IPS-NIHi11 (cell line): ENCODE results near the gene SPTSSB.
A peak's percentile ranks its signal among the peaks of the same experiment; 100 is the strongest.

Experiments used
- DNase-seq: peaks from one replicate; pipeline ENCODE4 v3.0.0; 2012; ENCODE audit warnings: mixed read lengths, low spot score

Gene SPTSSB, protein sequence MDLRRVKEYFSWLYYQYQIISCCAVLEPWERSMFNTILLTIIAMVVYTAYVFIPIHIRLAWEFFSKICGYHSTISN

GRCh38 chr3:161371441-161372320 lies at the start of gene SPTSSB:
Gene SPTSSB (minus strand): TSS chr3:161371517. CDS start chr3:161346323, 25,194 bp downstream.
- DNase-seq, result peak; percentile 77

GRCh38 chr3:161420746-161421145 lies 49.4 kb upstream of the SPTSSB start:
- DNase-seq, result peak; percentile 49

DNA sequence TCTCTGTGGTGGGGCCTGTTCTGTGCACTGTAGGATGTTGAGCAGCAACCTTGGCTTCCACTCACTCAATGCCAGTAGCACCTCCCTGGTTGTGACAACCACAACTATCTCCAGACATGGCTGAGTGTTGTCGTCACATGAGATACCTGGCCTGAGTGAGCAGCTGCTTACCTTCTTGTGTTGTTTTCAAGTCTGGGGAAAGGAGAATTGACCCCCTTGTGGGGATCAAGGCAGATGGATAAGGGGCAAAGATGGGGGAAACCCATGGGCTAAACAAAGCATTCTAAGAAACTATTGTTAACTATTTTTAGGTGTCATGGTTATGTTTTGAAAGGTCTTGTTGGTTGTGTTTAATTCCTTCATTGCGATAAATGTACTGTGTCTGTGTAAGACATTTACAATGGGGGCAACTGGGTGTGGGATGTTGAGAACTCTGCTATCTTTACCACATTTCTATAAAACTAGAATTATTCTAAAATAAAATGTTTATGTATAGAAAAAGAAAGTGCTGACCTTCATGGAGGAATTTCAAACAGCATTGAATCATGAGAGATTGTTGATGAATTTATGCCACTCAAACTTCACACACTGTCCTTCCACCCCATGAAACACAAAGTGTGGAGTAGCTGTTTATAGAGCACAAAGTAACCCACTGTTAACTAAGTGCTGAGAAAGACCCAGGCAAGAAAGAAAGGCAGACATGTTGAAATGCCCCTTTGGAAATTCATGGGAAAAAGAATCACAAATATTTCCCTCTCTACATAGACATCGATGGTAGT lies 48.4 kb upstream of the SPTSSB start:
- no peak for DNase-seq

DNA sequence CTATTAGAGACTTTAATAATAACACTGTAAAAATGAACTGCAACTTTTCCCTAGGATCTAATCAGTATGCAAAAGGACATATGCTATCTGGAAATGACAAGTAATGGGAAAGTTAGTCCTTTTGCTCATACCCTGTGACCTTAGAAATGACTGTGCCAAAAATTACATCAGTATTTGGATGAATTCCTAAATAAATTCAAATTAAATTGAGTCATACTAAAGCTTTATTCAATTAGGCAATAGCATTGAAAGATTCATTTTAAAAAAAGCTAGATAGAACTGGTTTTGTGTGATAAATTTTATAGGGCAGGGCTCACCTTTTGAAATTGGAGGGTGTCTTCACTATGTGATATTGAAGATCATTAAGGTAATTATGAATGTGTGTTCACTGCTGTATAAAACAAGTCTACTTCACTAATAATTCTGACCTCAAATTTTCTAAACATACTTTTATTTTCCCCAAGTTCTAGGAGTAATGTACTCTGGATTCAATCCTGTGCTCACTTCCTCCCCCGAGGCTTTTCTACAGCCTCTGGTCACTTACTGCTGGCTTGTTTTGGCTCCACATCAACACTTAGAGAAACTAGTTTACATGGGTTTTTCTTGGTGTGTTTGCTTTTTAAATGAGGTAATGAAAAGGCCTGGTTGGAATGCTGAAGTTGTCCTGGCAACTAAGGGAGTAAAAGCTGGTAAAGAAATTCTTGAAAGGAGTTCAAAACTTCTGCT lies 44.4 kb upstream of the SPTSSB start:
- no peak for DNase-seq

DNA sequence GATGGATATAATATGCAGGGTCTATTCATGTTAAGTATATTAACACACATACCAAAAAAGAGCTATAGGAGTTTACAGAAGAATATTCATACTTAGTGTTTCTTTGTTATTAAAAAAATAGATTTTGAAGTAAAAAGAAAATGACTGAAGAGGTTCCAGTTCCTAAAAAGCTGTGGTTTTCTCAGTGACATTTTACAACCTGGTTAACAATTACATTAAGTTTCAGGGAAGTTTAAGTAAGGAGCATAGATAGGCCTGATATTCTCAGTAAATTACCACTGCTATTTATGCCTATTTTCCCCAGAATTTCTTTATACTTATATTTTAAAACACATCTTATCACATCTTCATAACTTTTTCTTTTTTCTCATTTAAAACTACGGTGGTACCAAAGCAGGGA lies 43.6 kb upstream of the SPTSSB start:
- DNase-seq, result no peak

GRCh38 chr3:161413855-161414210 lies 42.5 kb upstream of the SPTSSB start:
- DNase-seq, result no peak

DNA sequence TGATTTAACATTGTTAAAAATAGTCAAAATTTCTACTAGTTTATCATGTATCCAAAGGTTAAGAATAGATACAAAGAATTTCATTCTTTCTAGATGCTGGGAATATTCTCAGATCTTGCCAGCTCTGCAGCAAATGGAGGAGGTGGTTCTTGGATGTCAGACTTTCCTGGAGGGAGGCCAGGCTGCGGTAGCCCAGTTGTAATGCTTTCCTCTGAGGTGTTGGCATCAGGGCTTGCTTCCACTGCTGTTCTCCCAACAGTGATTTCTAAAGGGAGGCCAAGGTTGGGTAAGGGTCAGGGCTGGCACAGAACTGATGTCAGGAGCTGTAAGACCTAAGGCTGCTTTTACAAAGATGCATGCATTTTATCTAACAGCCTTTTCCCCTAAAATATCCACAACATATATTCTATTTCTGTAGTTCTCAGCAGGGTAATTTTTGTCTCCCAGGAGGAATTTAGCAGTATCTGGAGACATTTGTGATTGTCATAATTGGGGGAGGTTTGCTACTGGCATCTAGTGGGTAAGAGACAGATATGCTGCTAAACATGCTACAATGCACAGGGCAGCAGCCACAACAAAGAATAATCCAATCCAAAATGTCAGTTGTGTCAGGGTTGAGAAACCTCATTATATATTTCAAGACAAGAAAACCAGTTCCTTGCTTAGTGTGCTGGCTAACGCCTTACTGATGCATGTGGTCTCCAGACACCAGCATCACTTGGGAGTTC lies 42.0 kb upstream of the SPTSSB start:
- DNase-seq, result no peak

DNA sequence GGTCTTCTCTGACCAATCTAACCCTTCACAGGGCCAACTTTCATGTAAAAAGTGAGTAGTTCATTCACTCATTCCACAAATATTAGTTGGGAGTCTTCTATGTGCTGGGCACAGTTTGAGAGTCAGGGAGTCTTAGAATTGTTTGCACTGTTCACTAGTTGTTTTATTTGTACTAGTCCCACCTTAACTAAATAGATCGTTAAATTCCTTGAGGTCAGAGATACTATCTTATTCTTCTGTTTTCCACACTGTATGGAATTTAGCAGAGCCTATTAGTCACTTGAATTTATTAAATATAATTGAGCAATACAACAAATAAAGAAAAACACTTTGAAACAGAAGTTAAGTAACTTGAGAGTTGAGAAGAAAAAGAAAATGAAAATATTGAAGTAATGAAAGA lies 40.8 kb upstream of the SPTSSB start:
- no peak for DNase-seq

- DNase-seq, result no peak
These were observed 38.5 kb upstream of the SPTSSB start for GRCh38 chr3:161409858-161410257.

GRCh38 chr3:161409069-161409468 lies 37.8 kb upstream of the SPTSSB start:
- peak; percentile 38 for DNase-seq

DNA sequence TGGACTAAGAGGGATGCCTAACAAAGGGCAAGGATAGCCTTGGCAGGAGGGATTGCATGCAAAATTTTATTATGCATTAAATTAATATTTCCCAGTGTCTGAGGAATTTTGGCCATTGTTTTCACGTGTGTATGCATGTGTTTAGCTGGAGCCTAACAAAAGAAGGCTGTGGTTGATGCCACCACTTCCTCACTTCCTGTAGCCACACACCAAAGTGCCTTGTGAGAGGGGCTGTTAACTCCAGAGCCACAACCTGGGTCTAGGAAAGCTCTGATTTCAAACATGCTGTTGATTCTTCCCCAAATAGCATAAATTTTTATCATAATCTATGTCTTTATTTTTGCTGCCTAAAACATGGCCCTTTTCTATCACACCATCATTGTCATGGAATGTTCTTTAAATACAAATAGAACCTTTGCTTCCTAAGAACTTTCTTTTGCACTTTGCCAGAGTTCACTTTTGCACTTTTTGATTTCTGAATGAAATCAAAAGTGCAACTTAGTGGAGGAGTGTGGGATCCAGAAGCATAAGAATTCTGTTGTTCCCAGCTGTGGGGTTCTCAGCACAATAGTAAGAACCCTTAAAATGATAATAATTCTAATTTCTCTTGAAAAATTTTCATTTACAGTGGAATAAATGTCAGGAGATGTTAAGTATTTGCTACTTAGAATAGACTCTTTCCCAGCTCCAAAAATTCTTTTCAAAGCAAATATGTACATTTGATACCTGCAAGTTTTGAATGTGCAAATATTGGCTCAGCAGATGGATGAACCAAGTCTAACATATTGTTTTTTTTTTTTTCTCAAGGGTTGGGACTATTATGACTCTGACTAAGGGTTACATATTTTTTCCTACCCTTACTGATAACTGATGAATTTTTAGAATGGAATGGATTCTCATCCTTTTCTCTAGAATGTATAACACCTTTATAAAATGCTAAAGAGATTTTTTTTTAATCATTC lies 35.6 kb upstream of the SPTSSB start:
- no peak for DNase-seq

- DNase-seq, result no peak
These were observed 34.5 kb upstream of the SPTSSB start for GRCh38 chr3:161405836-161406235.

DNA sequence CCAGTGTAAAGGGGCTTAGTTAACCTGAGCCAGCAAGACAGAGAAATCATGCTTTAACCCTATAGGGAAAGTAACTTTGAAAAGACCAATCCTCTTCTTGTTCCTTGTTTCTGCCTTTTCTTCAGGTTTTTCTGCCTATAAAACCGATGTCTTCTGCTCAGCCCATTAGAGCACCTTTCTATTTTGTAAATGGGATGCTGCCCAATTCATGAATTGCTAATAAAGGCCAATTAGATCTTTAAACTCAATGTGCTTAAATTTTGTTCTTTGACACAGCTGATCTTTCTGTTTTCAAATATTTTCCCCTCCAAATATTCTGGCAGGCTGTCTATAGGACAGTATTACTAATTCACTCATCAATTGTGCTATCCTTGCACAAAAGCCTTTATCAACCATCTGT lies 33.8 kb upstream of the SPTSSB start:
- no peak for DNase-seq

GRCh38 chr3:161403251-161403650 lies 31.9 kb upstream of the SPTSSB start:
- DNase-seq, result no peak

DNA sequence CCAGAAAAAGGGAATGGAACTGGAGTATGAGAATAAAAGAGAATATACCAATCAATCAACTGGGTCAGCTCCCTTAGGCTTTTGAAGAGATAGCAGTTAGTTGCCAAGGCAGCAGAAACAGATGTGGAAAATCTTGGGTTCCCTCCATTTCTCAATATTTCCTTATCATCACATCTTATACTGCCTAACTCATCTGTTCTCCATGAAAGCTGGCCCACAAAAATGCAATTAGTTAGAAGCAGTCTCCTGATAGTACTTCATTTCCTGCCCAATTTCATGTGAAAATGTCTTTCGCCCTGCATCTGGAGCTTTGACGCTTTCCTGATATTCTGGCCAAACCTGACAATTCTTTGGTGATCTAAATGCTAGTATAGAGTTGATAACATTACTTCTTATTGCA lies 30.1 kb upstream of the SPTSSB start:
- DNase-seq, result no peak

GRCh38 chr3:161400650-161401049 lies 29.3 kb upstream of the SPTSSB start:
- no peak for DNase-seq

DNA sequence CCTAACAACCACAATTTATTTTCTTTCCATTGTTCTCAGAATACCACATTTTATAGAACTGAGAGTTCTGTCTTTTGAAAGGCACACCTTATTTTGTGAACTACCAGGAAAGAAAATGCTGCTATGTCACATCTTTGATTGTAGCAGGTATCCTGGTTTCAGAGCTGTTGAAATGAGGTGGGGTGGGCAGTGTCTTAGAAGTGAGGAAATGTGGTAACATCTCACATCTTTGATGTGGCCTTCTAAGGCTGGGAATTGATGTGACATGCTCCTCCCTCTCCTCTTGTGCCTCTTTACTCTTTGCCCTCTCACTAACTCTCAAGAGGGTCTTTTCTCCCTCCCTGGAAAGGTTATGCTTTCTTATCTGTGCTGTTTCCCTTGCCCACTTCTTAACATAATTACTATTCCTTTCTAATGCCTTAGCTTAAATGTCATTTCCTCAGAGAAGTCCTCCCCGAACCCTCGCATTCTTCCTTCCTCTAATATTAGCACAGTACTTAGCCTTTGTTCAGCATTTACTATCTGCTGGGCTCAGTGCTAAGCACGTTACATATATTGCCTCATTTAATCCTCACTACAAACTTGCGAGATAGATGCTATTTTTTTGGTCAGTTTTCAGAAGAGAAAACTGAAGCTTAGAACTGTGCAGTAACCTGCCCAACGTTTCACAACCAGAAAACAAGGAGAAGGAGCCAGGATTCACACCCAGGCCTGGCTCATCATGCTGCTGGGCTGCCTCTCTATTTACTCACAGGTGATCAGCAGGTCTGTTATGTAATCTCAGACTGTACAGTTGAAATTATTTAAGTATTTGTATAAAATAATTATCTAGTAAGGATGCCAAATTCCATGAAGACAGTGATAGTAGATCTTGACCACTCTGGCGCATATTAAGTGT lies 24.0 kb upstream of the SPTSSB start:
- DNase-seq, result no peak

DNA sequence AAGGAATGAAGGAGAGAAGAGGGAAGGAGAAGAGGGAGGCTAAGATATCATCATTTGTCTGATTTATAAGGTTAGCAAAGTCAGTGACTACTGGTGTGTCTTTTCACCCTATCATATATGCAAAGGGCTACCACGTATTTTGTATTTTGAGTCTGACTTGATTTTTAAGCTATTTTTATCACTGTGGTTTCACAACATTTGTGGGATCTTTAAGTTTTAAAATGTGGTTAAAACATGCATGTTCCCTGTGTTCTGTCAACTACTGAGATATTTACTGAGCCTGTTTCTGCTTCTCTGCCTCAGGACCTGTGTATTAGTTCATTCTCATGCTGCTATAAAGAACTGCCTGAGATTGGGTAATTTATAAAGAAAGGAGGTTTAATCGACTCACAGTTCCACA lies 22.5 kb upstream of the SPTSSB start:
- DNase-seq, result no peak

DNA sequence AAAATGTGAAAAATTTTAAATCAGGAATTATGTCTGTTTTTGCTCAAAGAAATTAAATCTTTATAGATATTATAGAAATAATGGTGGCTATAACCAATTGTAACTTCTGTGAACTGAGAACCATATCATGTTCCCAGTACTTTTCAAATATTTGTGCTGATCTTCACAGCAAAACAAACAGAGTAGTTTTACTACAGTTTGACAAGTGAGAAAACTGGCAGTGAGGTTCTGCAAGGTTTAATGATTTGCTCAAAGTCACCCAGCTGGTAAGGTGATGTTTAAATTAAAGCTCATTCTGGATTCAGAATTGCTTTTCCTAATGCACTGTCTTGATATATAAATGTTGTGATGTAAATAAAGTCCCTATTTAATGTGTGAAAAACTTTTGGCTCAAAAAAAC lies 22.0 kb upstream of the SPTSSB start:
- DNase-seq, result no peak

GRCh38 chr3:161392853-161393252 lies 21.5 kb upstream of the SPTSSB start:
- no peak for DNase-seq
